Retina (tissue), 1 donor: ENCODE measurements around the gene ZBTB7C.

Source experiments
- DNase-seq: peaks from one replicate; pipeline ENCODE4 v3.0.0-alpha.2; 2016

ZBTB7C gene

DNA sequence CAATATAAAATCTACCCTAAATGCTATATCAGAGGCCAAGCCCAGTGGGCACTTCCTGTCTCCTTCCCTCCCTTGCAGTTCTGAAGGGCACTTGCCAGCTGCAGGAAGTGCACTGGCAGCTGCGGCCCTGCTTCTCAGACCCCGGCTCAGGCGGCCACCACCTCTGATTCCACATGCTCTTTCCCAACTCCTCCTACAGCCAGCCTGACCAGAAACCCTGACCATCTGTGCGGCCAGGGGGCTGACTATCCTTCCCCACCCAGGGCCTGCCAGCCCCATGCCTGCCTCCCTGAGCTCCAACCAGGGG is 88.6 kb downstream of the ZBTB7C start:
- DNase-seq: peak; percentile 51

GRCh38 chr18:48319801-48320638 is 89.2 kb downstream of the ZBTB7C start:
- peak; percentile 22 for DNase-seq

GRCh38 chr18:48318436-48318835 is 90.7 kb downstream of the ZBTB7C start:
- DNase-seq: peak; percentile 65

DNA sequence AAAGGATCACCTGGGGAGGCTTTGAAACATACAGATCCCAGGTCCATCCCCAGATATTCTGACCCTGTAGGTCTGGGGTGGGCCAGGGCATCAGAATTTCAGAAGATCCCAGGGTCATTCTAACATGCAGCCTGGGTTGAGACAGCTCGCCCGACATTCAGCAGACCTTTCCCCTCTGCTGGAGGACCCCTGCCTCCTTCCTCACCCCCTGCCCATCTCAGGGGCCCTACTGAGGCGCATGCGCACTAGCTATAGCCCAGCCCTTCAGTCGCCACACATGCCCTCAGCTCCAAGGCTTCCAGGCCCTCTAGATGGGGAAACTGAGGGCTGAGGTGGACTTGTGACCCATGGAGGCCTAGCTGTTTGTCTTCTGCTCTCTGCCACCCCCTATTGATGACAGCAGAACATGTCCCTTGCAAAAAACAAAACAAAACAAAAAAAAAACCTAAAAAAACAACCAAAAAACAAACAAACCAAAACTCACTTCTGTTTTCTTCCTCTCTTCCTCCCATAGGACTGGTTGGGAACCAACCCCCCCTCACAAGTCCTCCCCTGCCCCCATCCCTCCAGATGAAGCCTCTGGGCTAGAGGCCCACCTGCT is 91.3 kb downstream of the ZBTB7C start:
- DNase-seq: no peak

GRCh38 chr18:48316177-48316576 is 93.0 kb downstream of the ZBTB7C start:
- no peak for DNase-seq

DNA sequence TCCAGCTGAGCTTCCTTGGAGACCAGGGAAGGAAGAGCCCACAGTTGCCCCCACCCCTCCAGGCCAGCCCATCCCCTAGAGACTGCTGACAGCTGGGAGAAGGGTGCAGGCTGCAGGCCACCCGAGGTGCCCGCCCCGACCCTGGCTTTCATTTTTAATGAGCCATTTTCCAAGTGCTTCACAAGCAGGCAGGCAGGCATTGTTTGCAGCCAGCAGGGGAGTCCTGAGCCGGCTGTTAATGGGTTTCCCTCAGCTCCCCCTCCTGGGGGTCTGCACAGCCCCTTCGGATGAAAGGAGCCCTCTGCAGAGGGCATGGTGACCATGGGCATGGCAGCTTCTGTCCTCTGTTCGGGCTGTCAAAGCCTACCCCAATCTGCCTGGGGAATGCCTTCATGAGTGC is 94.5 kb downstream of the ZBTB7C start:
- DNase-seq: peak; percentile 90

GRCh38 chr18:48313792-48314191 is 95.4 kb downstream of the ZBTB7C start:
- DNase-seq: peak; percentile 36

GRCh38 chr18:48312066-48312465 is 97.1 kb downstream of the ZBTB7C start:
- no peak for DNase-seq

GRCh38 chr18:48310999-48311398 is 98.2 kb downstream of the ZBTB7C start:
- DNase-seq: no peak

DNA sequence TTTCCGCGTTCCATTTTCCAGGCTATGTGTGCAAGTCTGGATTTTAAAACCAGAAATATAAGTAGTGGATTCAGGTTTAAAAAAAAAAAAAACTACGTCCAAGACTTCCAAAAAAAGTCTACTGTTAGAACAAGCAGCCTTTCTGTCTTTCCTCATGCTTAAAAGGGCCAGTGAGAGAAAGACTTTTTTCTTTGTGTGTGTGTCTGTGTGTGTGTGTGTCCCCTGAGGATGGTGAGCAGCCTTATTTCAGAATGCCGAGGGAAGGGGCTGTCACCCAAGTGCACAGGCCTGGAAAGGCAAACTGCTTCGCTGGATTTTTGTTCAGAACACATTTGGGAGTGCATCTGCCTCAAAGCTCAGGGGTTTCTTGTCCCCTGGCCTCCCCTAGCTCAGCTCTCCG is 98.8 kb downstream of the ZBTB7C start:
- peak; percentile 45 for DNase-seq

GRCh38 chr18:48308755-48309575 is 100.2 kb downstream of the ZBTB7C start:
- no peak for DNase-seq

GRCh38 chr18:48308027-48308635 is 101.1 kb downstream of the ZBTB7C start:
- no peak for DNase-seq

DNA sequence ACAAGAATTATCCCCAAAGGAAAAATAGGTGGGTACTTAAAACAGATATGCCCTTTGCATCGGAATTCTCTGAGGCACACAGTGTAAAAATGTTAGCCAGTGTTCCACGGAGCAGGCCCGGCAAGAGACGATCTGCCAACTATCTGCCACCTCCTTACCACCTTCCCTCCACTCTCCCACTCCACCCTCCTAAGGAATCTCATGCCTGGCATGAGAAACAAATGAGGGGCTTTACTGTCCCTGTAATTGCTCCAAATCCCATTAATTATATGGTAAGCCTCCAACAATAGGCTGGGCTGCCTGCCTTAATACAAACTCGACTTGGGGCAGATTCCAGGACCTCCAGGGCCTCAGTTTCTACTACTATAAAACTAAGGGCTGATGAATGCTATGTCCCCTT is 102.3 kb downstream of the ZBTB7C start:
- DNase-seq: peak; percentile 4

DNA sequence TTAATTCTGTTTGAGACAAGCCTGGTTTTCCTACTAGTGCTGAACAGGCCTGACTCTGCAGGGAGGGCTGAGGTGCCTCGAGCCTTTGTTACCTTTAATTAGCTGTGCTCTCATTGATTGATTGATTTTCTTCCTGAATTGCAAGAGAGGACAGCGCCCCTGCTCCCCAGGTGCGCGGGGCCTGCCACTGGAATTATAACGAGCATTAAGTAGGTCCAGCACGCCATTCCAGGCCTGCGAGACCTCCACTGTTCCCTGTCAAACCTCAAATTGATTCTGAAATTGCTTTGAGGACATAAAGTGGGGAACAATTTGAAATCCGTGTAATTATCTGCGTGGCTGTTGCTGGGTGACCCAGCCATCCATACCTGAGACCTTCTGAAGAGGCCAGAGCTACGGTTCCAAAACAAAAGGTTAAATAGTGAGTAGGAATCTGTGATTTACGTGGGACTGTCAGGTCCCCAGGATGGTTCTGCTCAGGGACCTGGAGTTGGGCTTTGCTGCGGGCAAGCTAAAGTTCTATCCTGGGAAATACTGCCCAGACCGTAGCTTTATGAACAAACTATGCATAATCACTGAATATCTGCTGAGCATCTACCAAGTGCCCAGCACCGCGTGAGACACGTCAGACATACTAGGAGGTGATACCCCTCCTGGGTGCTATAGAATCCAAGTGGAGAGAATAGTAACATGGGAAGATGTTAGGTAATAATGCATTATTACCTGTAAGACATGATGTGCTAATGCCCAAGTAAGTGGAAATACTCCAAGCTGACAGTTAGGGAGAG is 104.1 kb downstream of the ZBTB7C start:
- DNase-seq: peak; percentile 14

DNA sequence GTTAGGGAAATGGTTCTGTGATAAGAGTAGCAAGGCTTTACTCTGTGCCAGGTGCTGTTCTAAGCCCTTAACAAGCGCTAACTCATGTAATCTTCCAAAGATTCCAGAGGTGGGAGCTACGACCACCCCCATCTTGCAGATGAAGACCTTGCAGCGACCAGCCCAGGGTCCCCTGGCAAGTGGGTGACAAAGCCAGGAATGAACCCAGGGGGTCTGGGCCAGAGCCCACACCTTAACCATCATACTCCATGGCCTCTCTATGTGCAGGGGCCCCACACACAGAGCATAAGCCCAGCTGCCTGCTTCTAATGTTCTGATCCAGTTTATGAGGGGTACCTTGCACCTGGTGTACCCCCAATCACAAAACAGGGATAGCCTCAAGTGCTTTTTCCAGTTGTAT is 105.3 kb downstream of the ZBTB7C start:
- no peak for DNase-seq

DNA sequence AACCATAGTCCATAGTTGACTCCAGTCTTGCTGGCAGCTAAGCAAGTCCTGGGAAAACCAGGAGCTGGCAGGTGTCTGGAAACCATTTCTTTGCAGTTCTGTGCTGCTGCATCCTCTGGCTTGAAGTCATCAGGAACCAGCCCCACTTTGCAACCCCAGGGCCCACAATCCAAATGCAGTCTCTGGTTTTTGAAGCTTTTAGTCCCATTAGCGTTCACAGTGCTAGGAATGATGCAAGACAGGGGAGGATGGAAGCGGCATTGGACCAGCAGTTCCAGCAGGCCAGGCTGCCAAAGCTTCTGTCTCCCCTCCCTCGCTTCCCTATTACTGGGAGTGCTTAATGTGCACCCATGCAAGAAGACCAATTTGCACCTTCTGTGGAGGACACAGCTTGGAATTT is 106.4 kb downstream of the ZBTB7C start:
- DNase-seq: no peak

- DNase-seq: peak; percentile 3
These were observed 108.7 kb downstream of the ZBTB7C start for GRCh38 chr18:48300463-48300961.

DNA sequence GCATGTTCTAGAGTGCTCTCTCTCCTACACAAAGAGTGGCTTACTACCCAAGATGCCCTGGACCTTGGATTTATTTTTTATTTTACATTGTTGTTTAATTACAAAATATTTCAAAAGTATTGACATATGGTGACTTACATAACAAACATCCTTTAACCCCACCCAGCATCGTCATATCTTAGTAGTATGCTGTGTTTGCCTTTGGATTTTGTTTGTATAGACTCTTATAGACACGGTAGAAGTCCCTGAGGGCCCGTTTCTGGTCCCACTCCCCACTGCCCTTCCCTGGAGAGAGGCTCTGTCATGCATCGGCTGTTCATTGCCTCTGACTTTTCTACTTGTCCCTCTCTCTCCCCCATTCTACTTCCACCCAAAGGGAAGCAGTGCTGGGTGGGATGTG is 112.0 kb downstream of the ZBTB7C start:
- no peak for DNase-seq

GRCh38 chr18:48296581-48296980 is 112.6 kb downstream of the ZBTB7C start:
- no peak for DNase-seq

GRCh38 chr18:48295586-48296311 is 113.4 kb downstream of the ZBTB7C start:
- peak; percentile 64 for DNase-seq

DNA sequence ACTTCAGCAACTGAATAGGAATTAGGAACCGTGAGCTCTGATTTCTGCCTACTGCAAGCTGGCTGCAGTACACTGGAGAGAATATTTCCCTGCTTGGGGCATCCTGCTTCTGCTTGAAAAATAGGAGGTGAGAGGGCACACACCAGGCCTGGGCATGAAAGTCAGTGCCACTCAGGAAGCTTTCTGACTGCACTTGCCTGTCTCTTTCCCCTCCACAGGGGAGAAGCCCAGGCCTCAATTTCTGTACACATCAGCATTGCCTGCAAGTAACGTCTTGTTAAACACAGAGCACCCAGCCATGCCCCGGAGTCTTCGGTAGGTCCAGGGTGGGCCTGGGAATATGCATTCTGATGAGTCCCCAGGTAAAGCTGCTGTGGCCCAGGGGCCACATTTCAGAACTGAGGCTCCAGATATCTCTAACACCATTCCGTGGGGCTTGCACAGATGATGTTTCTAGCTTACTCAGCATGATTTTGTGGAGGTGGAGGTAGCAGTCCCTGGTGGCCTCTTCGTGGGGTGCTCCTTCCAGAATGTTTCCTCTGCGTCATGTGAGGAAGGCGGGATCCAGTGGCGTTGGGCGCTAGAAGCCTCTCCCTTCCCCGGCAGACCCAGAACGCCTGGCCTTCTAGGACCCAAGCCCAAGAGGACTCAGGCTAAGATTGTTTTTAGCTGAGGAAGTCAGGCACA is 114.1 kb downstream of the ZBTB7C start:
- no peak for DNase-seq
